GM18508 (cell line): ENCODE data around the gene PAPOLB.

ENCODE experiments used
- ATAC-seq: cut with Tn5 transposase; IDR thresholded peaks from one replicate; pipeline ENCODE4 v1.9.1; 2021; ENCODE audit warnings: moderate number of reproducible peaks; ENCODE audit not compliant: insufficient read depth, unreplicated experiment

PAPOLB gene

GRCh38 chr7:4825081-4825480 is 36.7 kb downstream of the PAPOLB start:
- ATAC-seq: no peak

GRCh38 chr7:4824120-4824775 is 37.6 kb downstream of the PAPOLB start:
- ATAC-seq: no peak

- no peak for ATAC-seq
These were observed 38.2 kb downstream of the PAPOLB start for GRCh38 chr7:4823441-4824119.

- ATAC-seq: no peak
These were observed 39.2 kb downstream of the PAPOLB start for GRCh38 chr7:4822677-4823076.

GRCh38 chr7:4820967-4821471 is 40.8 kb downstream of the PAPOLB start:
- no peak for ATAC-seq

GRCh38 chr7:4820405-4820966 is 41.3 kb downstream of the PAPOLB start:
- ATAC-seq: no peak

- no peak for ATAC-seq
These were observed 42.0 kb downstream of the PAPOLB start for GRCh38 chr7:4819560-4820404.

- ATAC-seq: no peak
These were observed 43.6 kb downstream of the PAPOLB start for GRCh38 chr7:4818000-4818794.

- ATAC-seq: no peak
These were observed 44.5 kb downstream of the PAPOLB start for GRCh38 chr7:4817178-4817901.

GRCh38 chr7:4816419-4817080 is 45.3 kb downstream of the PAPOLB start:
- no peak for ATAC-seq

- no peak for ATAC-seq
These were observed 46.0 kb downstream of the PAPOLB start for GRCh38 chr7:4815609-4816418.

- no peak for ATAC-seq
These were observed 46.7 kb downstream of the PAPOLB start for GRCh38 chr7:4815121-4815520.

GRCh38 chr7:4814433-4814832 is 47.4 kb downstream of the PAPOLB start:
- ATAC-seq: no peak

GRCh38 chr7:4809666-4810065 is 52.2 kb downstream of the PAPOLB start:
- ATAC-seq: no peak

- no peak for ATAC-seq
These were observed 52.7 kb downstream of the PAPOLB start for GRCh38 chr7:4809091-4809591.

GRCh38 chr7:4808565-4808964 is 53.3 kb downstream of the PAPOLB start:
- ATAC-seq: no peak

GRCh38 chr7:4808026-4808425 is 53.8 kb downstream of the PAPOLB start:
- no peak for ATAC-seq
